Tibial artery (tissue), 4 donors: ENCODE results near the gene SPRED2.

Source experiments
- DNase-seq, 2 donors: peaks; one replicate each; pipeline ENCODE4 v3.0.0-alpha.2; 2019
- H3K27ac ChIP-seq, 2 donors: fragments of 200-600 bp; sonication (generic) in 1 of 2; 1 replicate in 1 of 2; 2 replicates in 1 of 2; pipeline ENCODE4 v1.5.1; 2018 to 2019; ENCODE audit warnings: mild to moderate bottlenecking in 1 of 2
- H3K27me3 ChIP-seq, 2 donors: fragments of 200-600 bp; sonication (generic) in 1 of 2; one replicate each; pipeline versions ENCODE4 v1.5.1 to v1.6.0; 2016 to 2019
- H3K36me3 ChIP-seq, 3 donors: fragments of 200-600 bp; sonication (generic) in 2 of 3; one replicate each; pipeline ENCODE4 v1.5.1; 2016 to 2019; ENCODE audit warnings: mild to moderate bottlenecking in 2 of 3
- H3K4me1 ChIP-seq, 4 donors: fragments of 200-600 bp; sonication (generic) in 2 of 4; 1 replicate in 3 of 4; 2 replicates in 1 of 4; pipeline ENCODE4 v1.5.1; 2016 to 2019
- H3K4me3 ChIP-seq, 2 donors: fragments of 200-600 bp; sonication (generic) in 1 of 2; 1 replicate in 1 of 2; 2 replicates in 1 of 2; pipeline ENCODE4 v1.5.1; 2018 to 2019; ENCODE audit warnings: mild to moderate bottlenecking in 2 of 2
- H3K9me3 ChIP-seq, 3 donors: fragments of 200-600 bp; sonication (generic) in 1 of 3; one replicate each; pipeline ENCODE4 v1.5.1; 2016 to 2019
- CTCF ChIP-seq, 2 experiments: fragments of 200-600 bp in 1 of 2; fragments of 450-650 bp in 1 of 2; IDR thresholded peaks; one replicate each; pipeline ENCODE4 v1.5.1; 2017 to 2019; ENCODE audit warnings: antibody characterized with exemption in 2 of 2, mild to moderate bottlenecking in 1 of 2, moderate library complexity in 1 of 2
- intact Hi-C: fragments of 100-400 bp; cut with DNase I; formaldehyde crosslinking; loops from one replicate; pipeline ENCODE4 v1.15.0; 2023; ENCODE audit warnings: low total_unique reads

Gene SPRED2

GRCh38 chr2:65373365-65373918 is 59.0 kb downstream of the SPRED2 start:
- Histone ChIP-seq H3K4me3 (no peak overlapping the region), H3K27me3 (no peaks in the 10 kb centered on the region), H3K36me3 (no peaks in the 10 kb centered on the region), H3K9me3 (no peaks in the 10 kb centered on the region), H3K4me1 (peaks cover 0 to 26% (median 10%) of the 10 kb centered on the region in 4 donors), H3K27ac (no peak overlapping the region)
- intact Hi-C loops, result no loop called here
- no peak for DNase-seq
- no peak for TF ChIP-seq CTCF (IDR thresholded peaks at IDR 0.05)

GRCh38 chr2:65372619-65373018 is 59.8 kb downstream of the SPRED2 start:
- no peak for TF ChIP-seq CTCF (IDR thresholded peaks at IDR 0.05)
- Histone ChIP-seq H3K27me3 (no peaks in the 10 kb centered on the region), H3K4me3 (no peak overlapping the region), H3K27ac (no peak overlapping the region), H3K4me1 (peaks cover 0 to 24% (median 6%) of the 10 kb centered on the region in 4 donors), H3K36me3 (no peaks in the 10 kb centered on the region), H3K9me3 (no peaks in the 10 kb centered on the region)
- no peak for DNase-seq
- intact Hi-C loops, result no loop called here

- H3K36me3 ChIP-seq, result no peaks in the 10 kb centered on the region
- no peak overlapping the region for H3K27ac ChIP-seq
- no peak for DNase-seq
- H3K27me3 ChIP-seq, result no peaks in the 10 kb centered on the region
- intact Hi-C loops, result no loop called here
- no peak for TF ChIP-seq CTCF (IDR thresholded peaks at IDR 0.05)
- H3K4me3 ChIP-seq, result no peak overlapping the region
- no peaks in the 10 kb centered on the region for H3K9me3 ChIP-seq
- H3K4me1 ChIP-seq, result peaks cover 0 to 35% (median 15%) of the 10 kb centered on the region in 4 donors
These were observed 61.3 kb downstream of the SPRED2 start for GRCh38 chr2:65371074-65371434.

GRCh38 chr2:65370387-65371073 is 61.9 kb downstream of the SPRED2 start:
- H3K9me3 ChIP-seq, result no peaks in the 10 kb centered on the region
- H3K27me3 ChIP-seq, result no peaks in the 10 kb centered on the region
- no peak overlapping the region for H3K4me3 ChIP-seq
- H3K36me3 ChIP-seq, result no peaks in the 10 kb centered on the region
- DNase-seq, result no peak
- TF ChIP-seq CTCF (IDR thresholded peaks at IDR 0.05), result no peak
- no peak overlapping the region for H3K27ac ChIP-seq
- peaks cover 0 to 40% (median 19%) of the 10 kb centered on the region in 4 donors for H3K4me1 ChIP-seq
- intact Hi-C loops, result no loop called here

- intact Hi-C loops, result no loop called here
These were observed 62.4 kb downstream of the SPRED2 start for GRCh38 chr2:65369980-65370379.

More at GRCh38 chr2:65369980-65370379, 62.4 kb downstream of the SPRED2 start:
- peaks cover 0 to 44% (median 19%) of the 10 kb centered on the region in 4 donors for H3K4me1 ChIP-seq
- H3K36me3 ChIP-seq, result no peaks in the 10 kb centered on the region
- no peaks in the 10 kb centered on the region for H3K27me3 ChIP-seq
- no peaks in the 10 kb centered on the region for H3K9me3 ChIP-seq
- no peak overlapping the region for H3K27ac ChIP-seq
- no peak overlapping the region for H3K4me3 ChIP-seq
- TF ChIP-seq CTCF (IDR thresholded peaks at IDR 0.05), result no peak
- DNase-seq, result no peak
